ENCODE results near the gene CDC42BPA. TPM values are rescaled to one million over a fixed set of nuclear protein-coding genes. Genes with fewer than 3 reads are reported as not detected.
A peak's percentile ranks its signal among the peaks of the same experiment; 100 is the strongest.

CDC42BPA gene
- total and polyA plus RNA-seq, 8 donors, result 6.2 to 198 (median 64.5) TPM

- H3K36me3 ChIP-seq, result peaks cover 48 to 62% (median 59%) of the 10 kb centered on the region in 4 donors
- peaks cover 39 to 59% (median 48%) of the 10 kb centered on the region in 4 donors for H3K4me1 ChIP-seq
- 71 to 83% (median 73%) methylated on average over 7 to 8 of the region's 8 CpGs for whole genome bisulfite sequencing, 5 donors
- H3K27me3 ChIP-seq, result no peaks in the 10 kb centered on the region
- no peak for TF ChIP-seq POLR2AphosphoS5 (IDR thresholded peaks at IDR 0.05)
- TF ChIP-seq CTCF (IDR thresholded peaks at IDR 0.05), result no peak
- TF ChIP-seq POLR2A (IDR thresholded peaks at IDR 0.05), result no peak
- TF ChIP-seq EP300 (IDR thresholded peaks at IDR 0.05), result no peak
- DNase-seq, result no peak
- intact Hi-C loops (cut with DNase I; ENCODE audit: low total_unique reads), result no loop called here
- H3K27ac ChIP-seq, result peak overlapping the region in 3 of 5 donors; percentile 11 to 72 (median 64)
- no peak overlapping the region for H3K4me3 ChIP-seq
- no peaks in the 10 kb centered on the region for H3K9me3 ChIP-seq
Measured at GRCh38 chr1:226987179-226987536, 331.1 kb downstream of the CDC42BPA start.

- Histone ChIP-seq H3K27ac (peak overlapping the region in 3 of 5 donors; percentile 1 to 72 (median 11)), H3K9me3 (no peaks in the 10 kb centered on the region), H3K36me3 (peaks cover 48 to 67% (median 64%) of the 10 kb centered on the region in 4 donors), H3K27me3 (no peaks in the 10 kb centered on the region), H3K4me3 (no peak overlapping the region), H3K4me1 (peaks cover 39 to 58% (median 48%) of the 10 kb centered on the region in 4 donors)
- 72 to 86% (median 81%) methylated on average over 19 to 21 of the region's 21 CpGs for WGBS, 5 donors
- intact Hi-C loops (cut with DNase I; ENCODE audit: low total_unique reads), result no loop called here
- no peak for DNase-seq
- TF ChIP-seq POLR2AphosphoS5 (IDR thresholded peaks at IDR 0.05), result no peak
- TF ChIP-seq POLR2A (IDR thresholded peaks at IDR 0.05), result no peak
- no peak for TF ChIP-seq CTCF (IDR thresholded peaks at IDR 0.05)
- TF ChIP-seq EP300 (IDR thresholded peaks at IDR 0.05), result no peak
Measured at GRCh38 chr1:226986496-226987178, 331.7 kb downstream of the CDC42BPA start.

- H3K9me3 ChIP-seq, result no peaks in the 10 kb centered on the region
- H3K27me3 ChIP-seq, result no peaks in the 10 kb centered on the region
- intact Hi-C loops (cut with DNase I; ENCODE audit: low total_unique reads), result no loop called here
- H3K27ac ChIP-seq, result peak overlapping the region in 3 of 5 donors; percentile 8 to 72 (median 11)
- WGBS, 5 donors, result 75 to 85% (median 82%) methylated on average over 25 of the region's 25 CpGs
- H3K4me1 ChIP-seq, result peaks cover 42 to 57% (median 50%) of the 10 kb centered on the region in 4 donors
- no peak for TF ChIP-seq CTCF (IDR thresholded peaks at IDR 0.05)
- no peak overlapping the region for H3K4me3 ChIP-seq
- DNase-seq, result no peak
- peaks cover 48 to 74% (median 69%) of the 10 kb centered on the region in 4 donors for H3K36me3 ChIP-seq
Measured at GRCh38 chr1:226985839-226986463, 332.3 kb downstream of the CDC42BPA start.

- Histone ChIP-seq H3K27ac (peak overlapping the region in 3 of 5 donors; percentile 8 to 38 (median 11)), H3K9me3 (no peaks in the 10 kb centered on the region), H3K4me1 (peaks cover 43 to 57% (median 51%) of the 10 kb centered on the region in 4 donors), H3K27me3 (no peaks in the 10 kb centered on the region), H3K36me3 (peaks cover 48 to 80% (median 75%) of the 10 kb centered on the region in 4 donors), H3K4me3 (no peak overlapping the region)
- DNase-seq, result no peak
- TF ChIP-seq EP300 (IDR thresholded peaks at IDR 0.05), result no peak
- TF ChIP-seq CTCF (IDR thresholded peaks at IDR 0.05), result no peak
- no peak for TF ChIP-seq POLR2A (IDR thresholded peaks at IDR 0.05)
- no peak for TF ChIP-seq POLR2AphosphoS5 (IDR thresholded peaks at IDR 0.05)
- 86 to 90% (median 89%) methylated on average over 18 to 20 of the region's 20 CpGs for WGBS, 5 donors
- intact Hi-C loops (cut with DNase I; ENCODE audit: low total_unique reads), result no loop called here
Measured at GRCh38 chr1:226985239-226985838, 333.0 kb downstream of the CDC42BPA start.

Data from stomach (tissue), 9 donors.